HG02852 (cell line): ENCODE results near the gene VENTX.

ENCODE experiments used
- ATAC-seq: cut with Tn5 transposase; IDR thresholded peaks from one replicate; pipeline ENCODE4 v1.9.1; 2021; ENCODE audit warnings: mild to moderate bottlenecking, moderate library complexity; ENCODE audit not compliant: unreplicated experiment

Gene VENTX, protein sequence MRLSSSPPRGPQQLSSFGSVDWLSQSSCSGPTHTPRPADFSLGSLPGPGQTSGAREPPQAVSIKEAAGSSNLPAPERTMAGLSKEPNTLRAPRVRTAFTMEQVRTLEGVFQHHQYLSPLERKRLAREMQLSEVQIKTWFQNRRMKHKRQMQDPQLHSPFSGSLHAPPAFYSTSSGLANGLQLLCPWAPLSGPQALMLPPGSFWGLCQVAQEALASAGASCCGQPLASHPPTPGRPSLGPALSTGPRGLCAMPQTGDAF

DNA sequence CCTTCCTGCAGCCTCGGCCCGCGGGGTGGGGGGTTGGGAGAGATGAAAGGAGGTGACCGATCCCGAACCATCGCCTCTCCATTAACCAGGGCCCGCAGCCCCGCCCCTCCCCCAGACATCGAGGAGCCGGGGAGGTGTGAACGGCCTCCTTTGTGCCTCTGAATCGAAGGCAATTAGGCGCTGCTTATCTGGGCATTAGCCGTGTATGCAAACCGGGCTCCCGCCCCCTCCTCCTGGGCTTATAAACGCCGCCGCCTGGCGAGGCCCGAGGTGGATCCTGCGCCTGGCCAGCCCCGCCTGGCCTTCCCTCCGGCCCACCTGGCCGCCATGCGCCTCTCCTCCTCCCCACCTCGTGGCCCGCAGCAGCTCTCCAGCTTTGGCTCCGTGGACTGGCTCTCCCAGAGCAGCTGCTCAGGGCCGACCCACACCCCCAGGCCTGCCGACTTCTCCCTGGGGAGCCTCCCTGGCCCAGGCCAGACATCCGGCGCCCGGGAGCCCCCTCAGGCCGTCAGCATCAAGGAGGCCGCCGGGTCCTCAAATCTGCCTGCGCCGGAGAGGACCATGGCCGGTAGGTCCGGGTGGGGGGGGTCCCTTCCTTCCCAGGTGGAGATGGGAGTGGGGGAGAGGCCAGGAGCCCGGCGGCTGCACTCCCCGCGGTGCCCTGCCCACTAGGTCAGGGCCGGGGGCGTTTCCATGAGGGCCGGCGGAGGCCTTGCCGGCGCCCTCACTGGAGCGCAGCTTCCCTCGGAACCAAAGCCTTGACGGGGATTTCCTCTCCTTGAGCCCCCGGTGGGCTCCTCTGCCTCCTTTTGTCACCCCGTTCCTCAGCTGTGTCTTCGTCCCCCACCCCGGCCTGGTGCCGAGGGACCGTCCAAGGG is at the start of gene VENTX:
Gene VENTX (plus strand): TSS at position 268 of the 878 bp plus-strand sequence. CDS start 60 bp downstream, at position 328.
- no peak for ATAC-seq

DNA sequence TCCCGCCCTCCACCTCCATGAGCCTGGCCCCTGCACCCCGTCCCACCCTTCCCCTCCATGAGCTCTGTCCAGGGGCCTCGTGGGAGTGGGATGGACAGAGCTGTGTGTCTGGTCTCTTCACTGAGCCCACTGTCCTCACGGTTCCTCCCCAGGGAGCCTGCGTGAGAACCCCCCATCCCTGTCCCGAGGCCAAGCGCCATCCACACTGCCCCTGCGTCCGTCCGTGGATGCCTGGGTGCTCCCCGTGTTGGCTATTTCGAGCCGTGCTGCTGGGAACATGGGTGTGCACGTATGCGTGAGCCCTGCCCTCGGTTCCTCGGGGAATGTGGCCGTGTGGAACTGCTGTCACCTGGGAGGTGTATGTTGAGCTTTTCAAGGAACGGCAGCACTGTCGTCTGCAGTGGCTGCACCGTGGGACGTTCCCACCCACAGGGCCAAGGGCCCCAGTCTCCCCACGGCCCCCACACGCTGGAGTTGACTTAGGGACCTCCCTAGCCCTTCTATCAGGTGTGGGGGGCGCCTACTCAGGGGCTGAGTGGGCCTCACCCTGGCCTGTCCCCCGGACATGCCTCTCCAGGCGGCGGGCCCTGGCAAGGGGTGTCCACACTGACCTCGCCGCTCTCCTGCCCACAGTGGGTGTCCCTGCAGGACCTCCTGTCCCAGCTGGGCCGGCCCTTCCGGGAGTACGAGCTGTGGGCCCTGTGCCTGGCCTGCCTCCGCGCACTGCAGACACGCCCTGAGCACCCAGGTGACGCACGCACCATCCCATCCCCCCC is 49.6 kb upstream of the VENTX start:
- no peak for ATAC-seq

DNA sequence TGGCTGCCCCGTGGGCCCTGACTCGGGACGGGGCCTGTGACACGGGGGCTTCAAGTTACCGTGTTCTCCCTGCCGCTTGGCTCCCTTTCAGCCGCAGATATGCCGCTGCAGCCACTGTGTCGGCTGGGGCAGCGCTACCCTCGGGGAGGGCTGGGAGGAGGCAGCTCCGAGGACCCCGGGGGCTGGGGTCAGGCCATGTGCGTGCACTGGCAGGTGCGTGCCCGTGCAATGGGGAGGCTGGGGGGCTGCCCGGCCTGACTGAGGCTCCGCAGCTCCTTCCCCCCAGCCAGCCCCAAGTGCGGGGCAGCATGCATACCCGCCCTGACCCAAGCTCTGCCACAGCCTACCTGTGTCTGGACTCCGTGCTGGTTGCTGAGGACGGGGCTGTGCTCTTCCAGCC is 48.4 kb upstream of the VENTX start:
- ATAC-seq: no peak

DNA sequence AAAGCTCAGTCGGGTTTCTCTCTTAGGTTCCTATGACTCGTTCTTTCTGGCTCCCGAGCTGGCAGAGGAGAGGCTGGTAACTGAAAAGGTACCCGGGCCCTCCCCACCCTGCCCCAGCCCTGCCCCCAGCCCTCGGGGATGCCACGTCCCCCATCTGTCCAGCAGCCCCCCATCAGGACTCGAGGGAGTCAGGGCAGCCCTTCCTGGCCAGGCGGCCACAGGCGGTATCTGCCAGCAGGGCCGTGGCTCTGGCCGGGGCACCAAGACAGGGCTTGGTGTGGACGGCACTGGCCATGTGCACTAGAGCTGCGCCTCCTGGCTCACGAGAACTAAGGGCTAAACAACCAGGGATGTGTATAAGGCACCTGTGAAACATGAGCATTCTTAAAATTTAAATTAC is 47.9 kb upstream of the VENTX start:
- ATAC-seq: no peak

DNA sequence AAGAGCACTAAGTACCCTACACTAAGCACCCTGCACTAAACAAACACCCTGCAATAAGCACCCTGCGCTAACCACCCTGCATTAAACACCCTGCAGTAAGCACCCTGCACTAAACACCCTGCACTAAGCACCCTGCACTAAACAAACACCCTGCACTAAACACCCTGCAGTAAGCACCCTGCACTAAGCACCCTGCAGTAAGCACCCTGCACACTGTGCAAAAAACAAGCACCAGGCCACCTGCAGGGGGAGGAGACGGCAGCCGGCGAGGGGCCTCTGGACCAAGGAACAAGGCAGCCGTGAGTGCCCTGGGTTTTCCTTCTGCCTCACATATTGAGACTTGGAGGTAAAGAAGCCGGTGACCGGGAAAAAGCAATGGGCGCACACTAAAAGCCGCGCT is 47.4 kb upstream of the VENTX start:
- ATAC-seq: no peak

DNA sequence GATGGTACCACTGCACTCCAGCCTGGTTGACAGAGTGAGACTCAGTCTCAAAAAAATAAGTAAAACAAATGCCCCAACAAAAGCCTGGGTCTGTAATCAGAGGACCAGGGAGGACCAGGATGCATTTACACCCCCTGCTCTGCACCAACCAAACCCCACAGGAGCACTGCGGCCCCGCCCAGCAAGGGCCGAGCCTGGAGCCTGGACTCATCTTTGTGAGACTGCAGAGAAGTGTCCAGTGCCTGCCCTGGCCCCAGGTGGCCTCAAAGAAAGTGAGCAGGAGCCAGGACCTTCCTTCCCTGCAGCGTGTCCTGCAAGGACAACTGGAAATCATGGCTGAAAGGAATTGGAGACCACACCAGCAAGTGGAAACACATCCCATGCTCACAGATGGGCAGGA is 46.0 kb upstream of the VENTX start:
- no peak for ATAC-seq

DNA sequence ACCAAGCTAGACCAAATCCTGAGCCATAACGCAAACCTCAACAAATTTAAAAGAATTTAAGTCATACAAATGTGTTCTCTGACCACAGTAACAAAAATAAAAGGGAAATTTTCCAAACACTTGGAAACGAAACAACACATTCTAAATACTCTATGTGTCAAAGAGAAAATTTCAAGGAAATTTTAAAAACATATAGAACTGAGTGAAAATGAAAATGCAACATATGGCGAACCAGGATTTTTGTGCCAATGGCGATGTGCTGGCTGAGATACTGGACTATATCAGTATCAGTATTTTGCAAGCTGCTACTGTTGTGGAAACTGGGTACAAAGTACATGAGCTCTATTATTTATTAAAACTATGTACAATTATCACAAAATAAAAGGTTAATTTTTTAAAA is 43.5 kb upstream of the VENTX start:
- no peak for ATAC-seq

DNA sequence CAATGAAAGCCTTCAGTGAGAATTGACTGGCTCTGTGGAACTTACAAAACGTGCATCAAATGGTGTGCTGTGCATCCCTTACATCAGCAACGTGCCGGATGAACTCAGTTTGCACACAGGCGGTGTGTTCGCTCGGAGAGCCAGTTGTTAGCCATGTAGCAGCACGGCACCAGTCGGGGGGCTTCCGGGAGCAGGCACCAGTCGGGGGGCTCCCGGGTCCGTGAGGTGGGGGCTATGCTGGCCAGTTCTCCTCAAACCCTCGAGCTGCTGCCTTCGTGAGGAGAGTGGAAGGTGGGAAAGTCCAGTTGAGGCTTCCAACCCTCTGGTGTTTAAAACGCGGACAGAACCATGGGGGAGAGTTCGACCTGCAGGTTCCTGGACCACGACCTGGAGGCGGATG is 42.6 kb upstream of the VENTX start:
- no peak for ATAC-seq

DNA sequence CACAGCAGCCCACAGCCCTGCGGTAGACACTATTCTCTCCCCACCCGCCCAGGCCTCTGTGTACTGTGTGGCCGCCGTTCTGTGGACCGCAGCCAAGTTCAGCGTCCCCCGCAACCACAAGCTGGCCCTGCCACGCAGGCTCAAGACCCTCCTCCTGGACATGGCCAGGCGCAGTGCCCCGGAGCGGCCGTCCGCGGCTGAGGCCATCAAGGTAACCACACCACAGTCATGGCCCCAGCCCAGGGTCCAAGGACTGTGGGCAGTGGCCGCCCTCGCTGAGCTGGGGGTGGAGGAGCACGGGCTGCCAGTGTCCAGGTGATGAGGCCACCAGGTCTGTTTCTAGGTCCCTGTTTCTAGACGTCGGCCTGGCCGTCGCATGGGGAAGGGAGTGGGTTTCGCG is 42.0 kb upstream of the VENTX start:
- ATAC-seq: no peak

DNA sequence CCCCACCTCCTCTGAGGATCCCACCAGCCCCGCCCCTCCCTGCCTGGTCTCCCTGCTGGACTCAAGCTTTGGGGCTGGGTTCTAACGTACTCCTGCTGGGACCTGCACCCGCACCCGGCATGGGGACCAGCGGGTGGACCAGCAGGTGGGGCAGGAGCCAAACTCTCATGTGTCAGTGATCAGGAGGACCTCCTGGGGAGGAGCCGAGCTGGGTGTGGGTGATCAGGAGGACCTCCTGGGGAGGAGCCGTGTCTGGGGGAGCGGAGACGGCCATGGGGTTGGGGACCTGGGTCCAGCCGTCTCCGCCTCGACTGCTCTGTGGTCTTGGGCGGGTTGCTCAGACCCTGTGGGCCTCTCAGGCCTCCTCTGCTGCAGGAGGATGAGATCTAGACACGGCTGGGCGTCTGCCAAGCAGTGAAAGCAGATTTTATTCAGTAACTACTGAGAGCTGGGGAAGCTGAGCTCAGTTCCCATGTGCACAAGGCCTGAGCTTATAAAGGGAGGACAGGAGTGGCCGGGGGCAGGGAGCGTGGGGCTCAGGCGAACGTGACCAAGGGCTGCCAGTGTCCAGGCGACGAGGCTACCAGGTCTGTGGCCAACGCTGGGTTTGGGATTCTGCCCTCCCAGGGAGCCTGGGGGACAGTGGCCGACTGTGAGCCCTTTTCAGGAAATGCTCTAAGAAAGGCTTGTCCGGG is 41.3 kb upstream of the VENTX start:
- no peak for ATAC-seq

DNA sequence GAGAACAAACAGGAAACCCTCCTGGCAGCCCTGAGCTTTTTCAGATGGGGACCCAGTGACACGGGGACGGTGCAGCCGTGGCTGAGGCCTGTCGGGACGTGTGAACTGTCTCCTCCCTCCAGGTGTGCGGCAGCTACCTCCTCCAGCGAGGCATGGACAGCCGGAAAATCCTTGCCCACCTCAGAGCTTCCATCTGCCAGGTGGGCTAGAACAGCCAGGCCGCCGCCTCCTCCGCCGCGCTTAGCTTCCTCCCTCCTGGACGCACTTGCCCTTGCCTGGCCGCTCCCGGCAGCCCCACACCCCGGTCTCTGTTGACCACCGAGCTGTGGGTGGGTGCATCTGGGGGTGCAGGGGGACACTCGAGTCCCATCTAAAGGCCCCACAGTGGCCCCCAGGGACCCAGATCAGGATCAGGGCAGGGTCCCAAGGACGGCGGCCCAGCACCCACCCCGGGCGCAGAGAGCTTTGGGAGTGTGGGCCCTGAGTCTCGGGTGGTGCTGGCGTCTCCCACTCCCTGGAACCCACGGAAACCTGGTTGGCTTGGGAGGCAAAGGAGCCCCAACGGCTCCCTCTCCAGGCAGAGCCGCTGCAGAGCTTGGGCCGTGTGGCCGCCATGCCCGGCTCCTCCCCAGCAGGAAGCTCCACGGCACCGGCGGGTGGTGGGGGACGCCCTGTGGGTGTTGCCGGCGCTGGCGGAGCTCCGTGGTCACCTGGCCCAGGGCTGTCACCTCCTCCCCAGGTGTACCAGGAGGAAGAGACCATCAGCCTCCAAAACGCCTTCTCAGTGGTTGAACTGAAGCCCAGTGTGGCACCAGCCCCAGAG is 40.5 kb upstream of the VENTX start:
- ATAC-seq: no peak

DNA sequence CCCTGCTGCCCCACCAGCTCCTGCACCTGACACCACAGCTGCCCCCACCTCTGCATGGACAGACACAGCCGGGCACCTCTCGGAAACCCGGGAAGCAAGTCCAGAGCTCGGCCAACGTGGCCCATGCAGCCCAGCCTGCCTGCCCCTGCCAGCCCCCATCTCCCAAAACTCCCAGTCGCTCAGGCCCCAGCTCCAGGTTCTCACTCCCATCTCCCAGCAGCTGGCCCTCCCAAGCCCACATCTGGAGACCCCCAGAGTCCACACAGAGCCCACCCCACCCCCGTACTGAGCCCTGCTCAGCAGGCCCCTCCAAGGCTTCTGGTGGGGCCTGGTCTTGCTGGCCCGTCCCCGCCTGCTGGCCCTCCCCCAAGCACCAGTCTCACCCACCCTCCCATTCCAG is 39.9 kb upstream of the VENTX start:
- no peak for ATAC-seq

DNA sequence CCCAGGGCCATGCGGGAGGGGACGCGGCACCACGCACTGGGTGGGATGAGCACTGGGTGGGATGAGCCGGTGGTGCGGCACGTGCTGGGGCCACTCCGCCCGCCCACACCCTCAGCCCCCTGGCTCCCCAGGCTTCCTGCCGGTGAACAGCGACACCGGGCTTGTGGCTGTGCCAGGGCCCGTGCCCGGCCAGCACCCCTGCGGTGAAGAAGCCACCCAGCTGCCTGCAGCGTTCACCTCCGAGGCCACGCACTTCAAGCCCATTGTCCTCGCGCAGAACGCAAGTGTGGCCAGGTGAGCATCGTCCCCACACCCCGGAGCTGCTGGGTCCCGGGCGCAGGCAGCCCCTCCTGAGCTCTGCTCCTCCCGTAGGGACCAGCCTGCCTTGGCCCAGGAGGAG is 39.4 kb upstream of the VENTX start:
- ATAC-seq: no peak

DNA sequence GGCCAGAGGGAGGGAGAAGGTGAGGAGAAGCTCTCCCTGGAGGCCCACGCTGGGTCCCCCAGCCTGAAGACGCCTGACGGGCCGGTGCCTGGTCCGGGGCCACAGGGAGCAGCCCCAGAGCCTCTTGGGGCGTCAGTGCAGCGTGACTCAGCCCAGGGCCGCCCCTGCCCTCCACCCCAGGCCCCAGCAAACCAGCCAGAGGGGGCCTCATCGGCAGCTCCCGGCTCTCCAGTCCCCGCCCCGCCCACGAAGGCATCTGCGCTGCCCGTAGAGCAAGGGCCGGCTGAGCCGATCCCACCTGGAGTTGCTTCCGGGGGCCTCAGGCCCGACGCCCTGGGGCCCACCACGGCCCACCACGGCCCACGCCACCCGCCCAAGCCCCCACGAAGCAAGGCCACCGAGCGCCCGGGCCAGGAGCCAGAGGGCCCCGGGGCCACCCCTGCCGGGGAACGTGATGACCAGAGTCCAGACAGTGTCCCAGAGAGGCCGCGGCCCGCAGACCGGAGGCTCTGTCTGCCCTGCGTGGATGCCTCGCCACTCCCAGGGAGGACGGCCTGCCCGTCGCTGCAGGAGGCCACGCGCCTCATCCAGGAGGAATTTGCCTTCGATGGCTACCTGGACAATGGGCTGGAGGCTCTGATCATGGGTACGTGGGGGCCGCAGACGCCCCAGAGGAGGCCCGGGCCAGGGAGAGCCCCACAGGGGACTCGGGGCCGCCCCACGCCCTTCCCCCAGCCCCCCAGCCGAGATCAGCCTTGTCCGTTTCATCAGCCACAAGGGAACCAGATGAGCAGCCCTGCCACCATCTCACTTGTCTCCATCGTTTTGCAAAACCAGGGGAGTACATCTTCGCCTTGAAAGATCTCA is 38.8 kb upstream of the VENTX start:
- no peak for ATAC-seq

DNA sequence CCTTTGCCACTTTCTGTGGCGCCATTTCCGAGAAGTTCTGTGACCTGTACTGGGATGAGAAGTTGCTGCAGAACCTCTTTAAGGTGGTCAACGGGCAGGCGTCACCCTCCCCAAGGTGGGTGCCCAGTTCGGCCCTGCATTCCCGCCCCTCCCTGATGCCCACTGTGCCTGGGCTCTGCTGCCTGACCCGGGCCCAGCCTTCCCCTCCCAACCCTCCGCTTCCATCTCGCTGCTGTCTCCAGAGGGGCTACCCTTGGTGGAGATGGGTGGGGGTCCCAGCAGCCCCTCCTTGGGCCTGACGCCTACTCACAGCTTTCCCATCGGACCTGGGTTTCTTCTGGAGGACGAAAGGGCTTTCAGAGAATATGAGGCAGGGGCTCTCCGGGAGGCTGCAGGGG is 38.2 kb upstream of the VENTX start:
- ATAC-seq: no peak

DNA sequence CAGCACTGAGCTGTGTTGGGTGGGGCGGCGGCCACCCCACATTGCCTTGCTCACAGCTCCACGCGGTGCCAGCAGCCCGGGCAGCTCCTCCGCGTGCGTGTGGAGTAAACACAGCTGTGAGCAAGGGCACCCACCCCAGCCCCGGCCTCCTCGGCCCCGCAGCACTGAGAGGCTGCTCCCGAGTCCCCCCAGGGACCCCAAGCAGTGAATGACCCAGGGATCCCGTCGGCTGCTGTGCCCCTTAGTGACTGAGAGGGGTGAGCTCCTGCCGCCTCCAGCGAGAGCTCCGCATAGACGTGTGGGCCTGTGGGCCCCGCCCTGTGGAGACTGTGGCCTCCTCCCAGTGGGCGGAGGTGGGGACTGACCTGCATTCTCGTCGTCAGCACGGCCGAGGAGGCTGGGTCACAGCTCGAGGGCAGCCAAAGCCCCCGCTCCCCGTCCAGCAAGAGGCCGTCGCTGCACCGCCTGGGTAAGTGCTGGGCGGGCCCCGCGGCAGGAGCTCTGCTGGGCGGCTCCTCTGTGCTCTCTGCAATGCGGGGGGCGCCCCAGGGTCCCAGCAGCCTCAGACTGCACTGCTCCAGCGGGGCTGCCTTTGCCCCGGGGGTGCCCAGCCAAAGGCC is 37.6 kb upstream of the VENTX start:
- no peak for ATAC-seq

DNA sequence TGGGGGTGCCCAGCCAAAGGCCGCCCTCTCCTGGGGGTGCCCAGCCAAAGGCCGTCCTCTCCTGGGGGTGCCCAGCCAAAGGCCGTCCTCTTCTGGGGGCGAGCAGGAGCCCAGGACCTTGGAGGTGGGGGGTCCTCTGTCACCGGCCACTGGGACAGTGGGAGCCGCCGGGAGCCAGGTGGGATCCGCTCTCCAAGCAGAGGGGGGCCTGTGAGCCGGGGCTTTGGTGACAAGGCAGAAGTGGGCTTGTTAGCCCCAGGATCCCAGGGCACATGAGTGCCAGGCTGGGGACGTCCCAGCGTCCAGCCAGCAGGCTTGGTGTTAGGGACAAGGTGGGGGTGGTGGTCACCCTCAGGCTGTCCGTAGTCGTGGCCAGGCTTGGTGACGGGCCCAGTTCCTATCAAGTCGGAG is 37.0 kb upstream of the VENTX start:
- ATAC-seq: no peak

DNA sequence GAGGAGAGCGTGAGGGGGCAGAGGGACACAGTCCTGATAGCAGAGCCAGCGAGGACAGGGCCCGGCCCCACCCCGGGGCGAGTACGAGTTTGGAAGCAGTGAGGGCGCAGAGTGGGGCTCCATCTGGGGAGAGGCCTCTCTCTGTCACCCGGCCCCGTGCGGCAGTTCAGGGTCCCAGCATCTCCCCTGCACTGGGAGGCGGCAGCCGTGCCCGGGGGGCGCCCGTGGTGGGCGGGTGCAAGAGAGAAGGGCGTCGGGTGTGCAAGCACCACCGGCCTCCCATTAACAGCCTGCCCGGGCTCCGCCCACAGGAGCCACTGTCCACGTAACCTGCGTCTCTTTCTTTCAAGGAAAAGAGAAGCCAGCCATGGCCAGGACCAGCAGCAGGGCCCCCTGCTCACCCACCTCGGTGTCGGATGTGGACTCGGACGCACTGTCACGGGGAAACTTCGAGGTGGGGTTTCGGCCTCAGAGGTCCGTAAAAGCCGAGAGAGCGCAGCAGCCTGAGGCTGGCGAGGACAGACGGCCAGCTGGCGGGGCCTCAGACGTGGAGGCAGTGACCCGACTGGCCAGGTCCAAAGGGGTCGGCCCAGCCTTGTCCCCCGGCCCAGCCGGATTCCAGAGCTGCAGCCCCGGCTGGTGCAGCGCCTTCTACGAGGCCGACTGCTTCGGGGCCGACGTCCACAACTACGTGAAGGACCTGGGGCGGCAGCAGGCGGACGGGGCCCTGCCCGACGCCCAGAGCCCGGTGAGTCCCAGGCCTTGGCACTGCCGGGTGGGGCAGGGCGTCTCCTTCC is 36.3 kb upstream of the VENTX start:
- ATAC-seq: no peak
